SK-N-SH (cell line): Measurements from ENCODE around the gene MMP23B.

Source experiments
- FOXJ3 ChIP-seq: sonication (generic); formaldehyde crosslinking; IDR thresholded peaks from 2 replicates; pipeline ENCODE4 v1.5.1; 2020; ENCODE audit warnings: mild to moderate bottlenecking, missing genetic modification reagents
- POLR2AphosphoS5 ChIP-seq: IDR thresholded peaks from 2 replicates; pipeline ENCODE4 v1.6.1; 2012; ENCODE audit warnings: low read depth, low read length
- RFX5 ChIP-seq: IDR thresholded peaks from 2 replicates; pipeline ENCODE4 v1.6.1; 2012; ENCODE audit warnings: mild to moderate bottlenecking, improper control_type of control experiment, low read length
- RXRA ChIP-seq: IDR thresholded peaks from 2 replicates; pipeline ENCODE4 v1.4.0; 2012; ENCODE audit warnings: low read depth, mild to moderate bottlenecking, borderline replicate concordance
- TF ChIP-seq, protein P1 (sequence below): IDR thresholded peaks from 2 replicates; pipeline ENCODE4; 2012

GRCh38 chr1:1631782-1632420 lies at the start of gene MMP23B:
- no peak for TF ChIP-seq RXRA
- TF ChIP-seq POLR2AphosphoS5: no peak
- TF ChIP-seq FOXJ3 (CRISPR knock-in tag): no peak
- TF ChIP-seq, protein P1, sequence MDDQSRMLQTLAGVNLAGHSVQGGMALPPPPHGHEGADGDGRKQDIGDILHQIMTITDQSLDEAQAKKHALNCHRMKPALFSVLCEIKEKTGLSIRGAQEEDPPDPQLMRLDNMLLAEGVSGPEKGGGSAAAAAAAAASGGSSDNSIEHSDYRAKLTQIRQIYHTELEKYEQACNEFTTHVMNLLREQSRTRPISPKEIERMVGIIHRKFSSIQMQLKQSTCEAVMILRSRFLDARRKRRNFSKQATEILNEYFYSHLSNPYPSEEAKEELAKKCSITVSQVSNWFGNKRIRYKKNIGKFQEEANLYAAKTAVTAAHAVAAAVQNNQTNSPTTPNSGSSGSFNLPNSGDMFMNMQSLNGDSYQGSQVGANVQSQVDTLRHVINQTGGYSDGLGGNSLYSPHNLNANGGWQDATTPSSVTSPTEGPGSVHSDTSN: no peak
- TF ChIP-seq RFX5: no peak
